HG03139 (cell line): ENCODE data around the gene PSPH.

Experiments
- ATAC-seq: cut with Tn5 transposase; IDR thresholded peaks from one replicate; pipeline ENCODE4 v1.9.1; 2021; ENCODE audit not compliant: unreplicated experiment

Gene PSPH

DNA sequence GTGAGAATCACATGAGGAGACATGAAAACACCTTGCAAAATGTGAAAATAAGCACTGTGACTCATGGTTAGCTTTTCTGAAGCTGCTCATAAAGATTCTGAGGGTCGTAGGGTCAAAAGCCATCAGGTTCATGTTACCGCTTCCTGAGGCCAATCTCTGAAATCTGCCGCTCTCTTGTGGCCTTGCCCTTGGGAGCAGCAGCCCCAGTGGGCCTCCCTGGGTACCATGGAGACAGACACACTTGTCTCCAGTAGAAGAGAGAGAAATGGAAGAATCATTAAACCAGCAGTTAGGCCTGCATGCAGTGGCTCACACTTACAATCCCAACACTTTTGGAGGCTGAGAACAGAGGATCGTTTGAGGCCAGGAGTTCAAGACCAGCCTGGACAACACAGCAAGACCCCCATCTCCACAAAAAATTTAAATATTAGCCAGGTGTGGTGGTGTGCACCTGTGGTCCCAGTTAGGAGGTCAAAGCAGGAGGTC, 44.0 kb downstream of the PSPH start:
- ATAC-seq, result no peak

GRCh38 chr7:56003749-56004148, 47.5 kb downstream of the PSPH start:
- ATAC-seq, result no peak

DNA sequence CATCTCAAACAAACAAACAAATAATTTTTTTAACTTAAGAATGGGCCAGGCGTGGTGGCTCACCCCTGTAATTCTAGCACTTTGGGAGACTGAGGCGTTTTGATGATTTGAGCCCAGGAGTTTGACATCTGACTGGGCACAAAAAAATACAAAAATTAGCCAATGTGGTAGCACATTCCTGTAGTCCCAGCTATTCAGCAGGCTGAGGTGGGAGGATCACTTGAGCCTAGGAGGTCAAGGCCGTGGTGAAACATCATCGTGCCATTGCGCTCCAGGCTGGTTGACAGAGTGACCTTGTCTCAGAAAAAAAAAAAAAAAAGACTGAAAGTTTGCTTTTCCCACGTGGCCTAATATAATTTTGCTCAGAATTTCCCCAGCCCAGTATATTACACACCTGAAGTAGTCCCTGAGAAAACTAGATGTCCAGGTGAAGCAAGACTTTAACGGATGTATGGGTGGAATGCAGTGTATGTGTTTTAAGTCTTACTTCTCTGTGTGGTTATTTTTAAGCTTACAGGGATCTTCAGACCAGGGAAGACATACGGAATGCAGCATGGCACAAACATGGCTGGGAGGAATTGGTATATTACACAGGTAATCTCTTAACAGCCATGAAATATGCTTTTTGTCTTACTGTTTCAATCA, 54.3 kb downstream of the PSPH start:
- ATAC-seq, result no peak

- ATAC-seq, result no peak
Observed at GRCh38 chr7:55992346-55992745, 58.9 kb downstream of the PSPH start.

- no peak for ATAC-seq
Observed at GRCh38 chr7:55983537-55983936, 67.7 kb downstream of the PSPH start.

- no peak for ATAC-seq
Observed at GRCh38 chr7:55980266-55980665, 71.0 kb downstream of the PSPH start.

- no peak for ATAC-seq
Observed at GRCh38 chr7:55977831-55978230, 73.4 kb downstream of the PSPH start.

DNA sequence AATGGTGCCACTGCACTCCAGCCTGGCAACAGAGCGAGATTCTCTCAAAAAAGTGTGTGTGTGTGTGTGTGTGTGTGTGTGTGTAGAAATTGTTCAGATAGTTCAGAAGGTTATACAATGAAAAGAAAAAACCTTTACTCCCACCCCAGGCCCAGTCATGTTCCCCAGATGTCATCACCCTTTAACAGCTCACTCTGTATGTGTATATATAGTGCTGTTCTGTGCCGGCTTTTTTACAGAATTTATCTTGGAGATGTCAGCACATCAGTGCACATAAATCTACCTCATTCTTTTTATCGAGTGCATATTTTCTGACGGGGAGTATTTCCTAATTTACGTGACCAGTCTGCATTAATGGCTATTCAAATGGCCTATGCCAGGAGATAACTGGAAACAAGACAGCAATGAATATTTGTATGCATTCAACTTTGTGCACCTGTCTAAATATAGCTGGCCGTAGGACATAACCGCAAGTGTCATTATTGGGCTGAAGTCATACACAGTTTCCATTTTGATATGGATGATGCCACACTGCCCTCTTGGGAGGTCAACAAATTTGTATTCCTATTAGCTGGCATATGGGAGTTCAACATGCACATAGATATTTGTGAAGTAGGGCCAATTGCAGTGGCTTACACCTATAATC, 75.1 kb downstream of the PSPH start:
- no peak for ATAC-seq

- no peak for ATAC-seq
Observed at GRCh38 chr7:55973747-55974250, 77.4 kb downstream of the PSPH start.

DNA sequence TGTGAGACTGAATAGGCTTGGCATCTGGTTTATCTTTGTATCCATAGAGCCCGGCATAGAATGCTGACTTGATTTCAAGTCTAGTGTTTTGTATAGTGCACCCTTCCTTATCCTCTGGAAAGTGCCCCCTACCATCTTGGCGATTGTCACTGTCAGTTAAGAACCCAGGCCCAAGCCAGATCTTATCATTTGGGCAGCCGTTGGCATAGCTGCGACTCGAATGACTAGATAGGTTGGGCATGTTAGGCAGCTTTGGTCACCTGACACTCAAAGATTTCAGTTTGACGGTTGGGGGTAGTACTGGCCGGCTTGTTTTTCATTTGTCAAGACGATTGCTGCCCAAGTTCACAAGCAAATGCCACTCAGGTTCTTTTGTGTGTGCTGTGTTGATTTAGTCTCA, 80.3 kb downstream of the PSPH start:
- no peak for ATAC-seq

GRCh38 chr7:55970561-55970960, 80.7 kb downstream of the PSPH start:
- ATAC-seq, result no peak

- no peak for ATAC-seq
Observed at GRCh38 chr7:55969391-55969790, 81.9 kb downstream of the PSPH start.

DNA sequence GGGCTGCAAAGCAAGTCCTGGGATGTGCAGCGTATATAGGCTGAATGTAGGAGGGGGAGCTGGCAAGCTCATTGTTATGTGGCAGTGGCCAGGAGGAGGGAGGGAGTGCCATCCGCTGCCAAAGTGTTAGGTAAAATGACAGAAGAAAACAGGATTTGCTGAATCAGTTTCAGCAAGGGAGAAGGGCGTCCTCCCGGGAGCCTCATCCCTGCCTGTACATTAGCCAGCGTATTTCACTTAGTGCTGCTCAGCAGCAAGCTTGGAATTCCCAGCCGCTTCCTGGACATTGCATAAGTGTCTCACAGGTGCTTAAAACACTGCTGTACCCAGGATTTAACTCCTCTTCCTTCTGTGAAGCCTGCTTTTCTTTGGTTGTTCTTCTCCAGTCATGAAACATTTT, 84.4 kb downstream of the PSPH start:
- ATAC-seq, result no peak

DNA sequence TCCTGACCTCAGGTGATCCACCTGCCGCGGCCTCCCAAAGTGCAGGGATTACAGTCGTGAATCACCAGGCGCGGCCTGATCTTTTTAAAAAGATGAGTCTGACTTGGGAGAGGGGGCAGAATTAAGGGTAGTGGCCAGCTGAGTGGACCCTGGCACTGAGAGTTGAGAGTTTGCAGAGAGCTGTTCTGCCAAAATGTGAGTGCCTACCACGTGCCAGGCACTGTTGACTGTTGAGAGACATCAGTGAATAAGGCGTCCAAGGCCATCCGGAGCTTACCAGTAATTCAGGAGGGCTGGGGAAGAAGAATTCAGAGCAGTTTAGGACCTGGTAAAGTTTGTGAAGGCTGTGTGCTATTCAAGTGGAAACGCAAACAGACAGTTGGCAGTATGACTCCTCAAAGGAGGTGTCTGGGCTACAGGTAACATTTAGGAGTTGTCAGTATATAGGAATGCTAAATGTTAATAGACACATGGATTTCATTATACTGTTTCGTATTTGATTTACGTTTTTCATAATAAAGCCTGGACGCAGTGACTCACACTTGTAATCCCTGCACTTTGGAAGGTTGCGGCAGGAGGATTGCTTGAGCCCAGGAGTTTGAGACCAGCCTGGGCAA, 85.3 kb downstream of the PSPH start:
- no peak for ATAC-seq

DNA sequence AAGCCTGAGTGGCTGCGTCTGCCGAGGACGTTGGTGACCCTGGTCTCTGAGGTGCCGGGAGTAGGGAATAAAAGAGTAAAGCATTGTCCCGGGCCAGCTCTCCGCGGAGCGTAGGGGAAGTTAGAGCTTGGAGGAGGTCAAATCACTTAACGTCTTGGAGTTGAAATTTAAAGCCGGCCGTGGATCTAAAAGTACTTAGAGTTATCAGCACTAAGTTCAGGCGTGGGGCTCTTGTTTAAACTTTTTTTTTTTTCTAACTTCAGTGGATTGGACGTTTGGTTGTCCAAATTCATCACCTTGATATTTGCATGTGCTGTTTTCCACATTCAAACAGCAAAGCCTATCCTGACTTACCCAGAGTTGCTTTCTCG, 86.2 kb downstream of the PSPH start:
- no peak for ATAC-seq

GRCh38 chr7:55964261-55965099, 86.8 kb downstream of the PSPH start, which contains the start of gene NIPSNAP2:
NIPSNAP2 (plus strand) TSS chr7:55964585; CDS start chr7:55964610, 25 bp downstream.
- ATAC-seq, result peak; percentile 83

DNA sequence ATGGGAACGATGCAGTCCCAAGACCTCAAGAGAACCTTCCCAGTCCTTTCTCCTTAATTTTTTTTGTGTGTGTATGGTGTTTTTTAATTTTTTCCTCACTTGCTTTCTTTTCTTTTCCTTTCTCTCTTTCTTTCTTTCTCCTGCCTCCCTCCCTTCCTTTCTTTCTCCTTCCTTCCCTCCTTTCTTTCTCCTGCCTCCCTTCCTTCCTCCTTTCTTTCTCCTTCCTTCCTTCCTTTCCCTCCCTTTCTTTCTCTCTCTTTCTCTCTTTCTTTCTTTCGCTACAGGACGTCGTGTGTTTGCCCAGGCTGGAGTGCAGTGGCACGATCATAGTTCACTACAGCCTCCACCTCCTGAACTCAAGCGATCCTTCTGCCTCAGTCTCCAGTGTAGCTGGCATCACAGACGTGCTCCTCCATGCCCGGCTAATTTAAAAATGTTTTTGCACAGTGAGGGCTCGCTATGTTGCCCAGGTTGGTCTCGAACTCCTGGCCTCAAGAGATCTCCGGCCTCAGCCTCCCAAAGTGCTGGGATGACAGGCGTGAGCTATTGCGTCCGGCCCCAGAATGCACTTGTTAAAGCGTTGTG, 87.6 kb downstream of the PSPH start:
- ATAC-seq, result no peak

DNA sequence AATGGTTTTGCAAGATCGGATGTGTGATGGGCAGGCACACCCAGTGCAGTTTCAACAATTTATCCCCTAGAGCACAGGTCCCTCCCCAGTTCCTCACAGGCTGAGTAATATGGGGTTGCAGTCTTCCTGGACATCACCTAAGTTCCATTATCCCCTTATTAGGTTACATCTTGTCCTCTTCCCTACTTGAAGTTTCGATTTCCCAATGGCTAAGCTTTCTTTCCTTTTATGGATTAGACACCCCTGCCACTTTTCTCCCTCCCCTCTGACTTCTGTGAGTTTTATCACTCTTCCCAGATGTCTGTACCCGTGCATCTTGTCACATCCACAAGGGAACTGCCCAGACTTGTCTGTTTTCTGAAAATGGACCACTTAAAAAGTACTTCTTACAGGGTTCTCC, 89.2 kb downstream of the PSPH start:
- ATAC-seq, result no peak
